GM18498 (cell line): ENCODE measurements around the gene RB1.

Source experiments
- ATAC-seq: cut with Tn5 transposase; IDR thresholded peaks from one replicate; pipeline ENCODE4 v1.9.1; 2021; ENCODE audit warnings: mild to moderate bottlenecking, moderate library complexity; ENCODE audit not compliant: unreplicated experiment

RB1 gene

GRCh38 chr13:48303359-48304142 is at the start of gene RB1:
RB1 (plus strand) TSS chr13:48303751; CDS start chr13:48303913, 162 bp downstream.
- peak; percentile 75 for ATAC-seq

GRCh38 chr13:48253849-48254248 is 49.7 kb upstream of the RB1 start:
- no peak for ATAC-seq

- ATAC-seq, result no peak
Observed at GRCh38 chr13:48255090-48255489, 48.5 kb upstream of the RB1 start.

- no peak for ATAC-seq
Observed at GRCh38 chr13:48255954-48256353, 47.6 kb upstream of the RB1 start.

GRCh38 chr13:48258002-48258401 is 45.5 kb upstream of the RB1 start:
- ATAC-seq, result no peak

- ATAC-seq, result no peak
Observed at GRCh38 chr13:48258430-48258829, 45.1 kb upstream of the RB1 start.

- ATAC-seq, result no peak
Observed at GRCh38 chr13:48260970-48261369, 42.6 kb upstream of the RB1 start.

- no peak for ATAC-seq
Observed at GRCh38 chr13:48263196-48263595, 40.4 kb upstream of the RB1 start.

- no peak for ATAC-seq
Observed at GRCh38 chr13:48264058-48264457, 39.5 kb upstream of the RB1 start.

GRCh38 chr13:48265217-48265815 is 38.2 kb upstream of the RB1 start:
- ATAC-seq, result peak; percentile 81

GRCh38 chr13:48266150-48266549 is 37.4 kb upstream of the RB1 start:
- ATAC-seq, result no peak

GRCh38 chr13:48266701-48267639 is 36.6 kb upstream of the RB1 start:
- ATAC-seq, result no peak

- no peak for ATAC-seq
Observed at GRCh38 chr13:48268019-48268418, 35.5 kb upstream of the RB1 start.

- ATAC-seq, result no peak
Observed at GRCh38 chr13:48273346-48273745, 30.2 kb upstream of the RB1 start.

- ATAC-seq, result no peak
Observed at GRCh38 chr13:48275507-48275906, 28.0 kb upstream of the RB1 start.

- no peak for ATAC-seq
Observed at GRCh38 chr13:48278806-48279205, 24.7 kb upstream of the RB1 start.

GRCh38 chr13:48281556-48281955 is 22.0 kb upstream of the RB1 start:
- no peak for ATAC-seq

GRCh38 chr13:48291730-48292129 is 11.8 kb upstream of the RB1 start:
- no peak for ATAC-seq

- no peak for ATAC-seq
Observed at GRCh38 chr13:48292650-48293049, 10.9 kb upstream of the RB1 start.

GRCh38 chr13:48294653-48295052 is 8.9 kb upstream of the RB1 start:
- no peak for ATAC-seq

- ATAC-seq, result no peak
Observed at GRCh38 chr13:48295271-48295670, 8.3 kb upstream of the RB1 start.
